IPS-NIHi7 (cell line): ENCODE data around the gene GALK1.
"Not testable (repeated sequence)": the region's sequence is repeated elsewhere in the genome, so short reads cannot be mapped to it uniquely, and the experiment has no call there.

Source experiments
- DNase-seq: peaks from one replicate; pipeline ENCODE4 v3.0.0; 2012; ENCODE audit warnings: mixed read lengths; ENCODE audit errors: extremely low spot score

GALK1 gene

DNA sequence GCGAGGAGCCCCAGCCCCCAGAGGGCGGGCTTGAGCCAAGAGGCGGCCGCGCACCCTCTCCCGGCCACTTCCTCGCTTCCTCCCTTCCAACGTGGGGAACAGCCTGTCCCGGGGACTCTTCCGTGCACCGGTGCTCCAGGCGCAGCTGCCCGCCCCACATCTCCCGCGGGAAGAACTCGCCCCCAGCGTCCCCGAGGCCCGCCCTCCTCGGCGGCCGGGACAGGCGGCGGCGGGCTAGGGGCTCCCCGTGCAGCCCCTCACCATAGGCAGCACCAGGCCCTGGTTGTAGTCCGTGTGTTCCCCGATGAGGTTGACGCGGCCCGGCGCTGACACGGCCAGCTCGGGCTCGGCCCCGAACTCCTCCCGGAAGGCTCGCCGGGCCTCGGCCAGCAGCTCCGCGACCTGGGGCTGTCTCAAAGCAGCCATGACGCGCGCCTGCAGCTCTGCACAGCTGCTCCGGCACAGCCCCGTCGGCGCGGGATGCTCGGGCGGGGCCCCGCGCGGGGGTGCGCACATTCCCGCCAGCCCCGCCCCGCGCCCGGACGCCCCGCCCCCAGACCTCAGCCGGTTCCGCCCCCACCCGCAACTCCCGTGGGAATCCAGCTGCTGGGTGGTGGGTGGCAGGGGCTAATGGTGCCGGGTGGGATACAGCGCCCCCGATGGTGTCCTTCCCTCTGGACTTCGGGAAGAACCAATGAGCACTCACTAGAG is at the start of gene GALK1:
Gene GALK1, minus strand, starts transcription at position 482 of the 711 bp plus-strand sequence. Its CDS starts 56 bp downstream, at position 426.
- DNase-seq = peak; percentile 75

DNA sequence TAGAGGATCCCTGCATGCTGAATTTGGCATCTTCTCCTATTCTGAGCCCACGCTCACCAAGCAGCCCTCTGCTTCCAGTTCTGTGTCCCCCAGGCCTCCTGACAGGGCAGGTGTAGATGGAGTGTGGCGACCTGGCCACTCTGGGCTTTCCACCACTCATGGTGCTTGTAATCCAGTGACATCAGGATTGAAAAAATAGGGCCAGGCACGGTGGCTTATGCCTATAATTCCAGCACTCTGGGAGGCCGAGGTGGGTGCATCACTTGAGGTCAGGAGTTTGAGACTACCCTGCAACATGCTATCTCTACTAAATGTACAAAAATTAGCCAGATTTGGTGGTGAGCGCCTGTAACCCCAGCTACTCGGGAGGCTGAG is 49.0 kb upstream of the GALK1 start:
- DNase-seq = no peak

DNA sequence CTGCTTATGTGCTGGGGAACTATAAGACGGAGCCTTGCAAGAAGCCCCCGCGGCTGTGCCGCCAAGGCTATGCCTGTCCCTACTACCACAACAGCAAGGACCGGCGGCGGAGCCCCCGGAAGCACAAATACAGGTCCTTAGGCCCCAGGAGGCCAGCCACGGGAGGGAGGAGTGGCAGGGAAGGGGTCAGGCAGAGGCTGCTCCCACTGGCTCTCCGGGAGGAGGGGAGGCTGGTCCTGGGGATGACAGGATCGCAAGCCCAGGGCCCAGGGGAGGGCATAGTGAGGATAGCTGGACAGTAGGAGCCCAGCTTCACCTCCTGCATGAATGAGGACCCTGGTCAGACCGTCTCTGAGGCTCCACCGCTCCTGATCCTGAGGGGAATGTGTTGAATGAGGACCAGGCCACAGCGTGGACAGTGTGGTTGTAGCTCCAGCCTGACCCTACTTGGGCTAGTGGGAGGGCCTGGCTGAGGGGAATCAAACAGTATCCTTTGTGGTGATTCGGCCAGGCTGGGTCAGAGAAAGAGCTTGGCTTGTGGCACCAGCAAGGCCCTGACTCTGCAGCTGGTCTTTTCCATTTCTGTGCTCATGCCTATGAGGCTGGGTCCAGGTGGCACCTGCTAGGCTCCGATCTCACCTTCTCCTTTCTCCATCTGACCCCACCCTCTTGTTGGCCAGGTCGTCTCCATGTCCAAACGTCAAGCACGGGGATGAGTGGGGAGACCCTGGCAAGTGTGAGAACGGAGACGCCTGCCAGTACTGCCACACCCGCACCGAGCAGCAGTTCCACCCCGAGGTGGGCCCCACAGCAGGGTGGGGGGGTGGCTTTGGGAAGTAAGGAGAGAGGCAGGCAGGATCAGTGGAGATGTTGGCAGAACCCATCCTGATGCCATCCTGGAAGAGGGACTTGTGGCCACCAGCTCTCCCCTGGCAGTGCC is 48.4 kb upstream of the GALK1 start:
- no peak for DNase-seq

DNA sequence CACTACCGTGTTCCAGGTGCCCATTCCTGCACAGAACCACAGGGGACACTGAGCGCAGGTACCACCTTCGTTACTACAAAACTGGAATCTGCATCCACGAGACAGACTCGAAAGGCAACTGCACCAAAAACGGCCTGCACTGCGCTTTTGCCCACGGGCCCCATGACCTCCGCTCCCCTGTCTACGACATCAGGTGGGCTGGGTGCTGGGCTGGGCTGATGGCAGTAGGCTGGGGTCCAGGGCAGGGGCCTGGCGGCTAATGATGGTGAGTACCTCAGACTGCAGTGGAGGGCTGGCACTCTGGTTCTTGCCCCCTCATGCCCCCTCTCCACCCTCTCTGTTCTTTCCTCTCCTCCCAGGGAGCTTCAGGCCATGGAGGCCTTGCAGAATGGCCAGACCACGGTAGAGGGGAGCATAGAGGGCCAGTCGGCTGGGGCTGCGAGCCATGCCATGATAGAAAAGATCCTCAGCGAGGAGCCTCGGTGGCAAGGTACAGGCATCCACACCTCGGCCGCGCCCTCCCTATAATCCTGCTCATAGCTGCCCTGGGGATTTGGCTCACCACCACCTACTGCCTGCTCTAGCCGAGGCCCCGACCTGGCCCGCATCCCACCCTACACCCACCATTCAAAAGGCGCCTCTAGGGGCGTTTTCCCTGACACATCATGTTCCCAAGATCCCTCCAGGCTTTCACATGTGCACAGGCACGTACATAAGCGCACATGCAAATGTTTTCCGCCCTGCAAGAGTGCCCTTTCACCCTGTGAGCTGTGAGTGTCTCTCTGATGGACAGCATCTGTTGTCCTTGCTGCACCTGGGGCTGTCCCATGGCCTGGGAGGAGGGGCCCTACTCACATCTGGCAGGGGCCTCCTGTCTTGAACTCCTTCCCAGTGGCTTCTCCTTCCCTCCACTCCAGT is 47.4 kb upstream of the GALK1 start:
- no peak for DNase-seq

DNA sequence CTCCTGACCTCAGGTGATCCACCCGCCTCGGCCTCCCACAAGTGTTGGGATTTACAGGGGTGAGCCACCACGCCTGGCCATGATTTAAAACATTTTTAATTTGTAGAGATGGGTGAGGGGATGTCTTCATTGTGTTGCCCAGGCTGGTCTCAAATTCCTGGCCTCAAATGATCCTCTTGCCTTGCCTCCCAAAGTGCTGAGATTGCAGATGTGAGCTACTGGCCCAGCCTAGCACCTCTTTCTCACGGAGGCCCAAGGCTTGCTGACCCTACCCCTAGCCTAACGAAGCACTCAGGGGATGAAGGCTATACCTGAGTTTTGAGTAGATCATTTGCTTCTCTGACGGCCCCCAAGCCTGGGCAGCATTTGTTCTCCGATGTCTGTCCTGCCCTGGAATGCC is 46.2 kb upstream of the GALK1 start:
- DNase-seq = no peak

DNA sequence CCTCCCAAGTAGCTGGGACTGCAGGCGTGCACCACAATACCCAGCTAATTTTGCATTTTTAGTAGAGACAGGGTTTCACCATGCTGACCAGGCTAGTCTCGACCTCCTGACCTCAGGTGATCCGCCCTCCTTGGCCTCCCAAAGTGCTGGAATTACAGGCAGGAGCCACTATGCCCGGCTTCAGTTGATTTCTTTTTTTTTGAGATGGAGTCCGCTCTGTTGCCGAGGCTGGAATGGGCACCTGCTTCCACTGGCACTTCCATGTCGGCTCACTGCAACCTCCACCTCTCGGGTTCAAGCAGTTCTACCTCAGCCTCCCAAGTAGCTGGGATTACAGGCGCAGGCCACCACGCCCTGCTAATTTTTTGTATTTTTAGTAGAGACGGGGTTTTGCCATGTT is 45.8 kb upstream of the GALK1 start:
- not testable (repeated sequence) for DNase-seq

DNA sequence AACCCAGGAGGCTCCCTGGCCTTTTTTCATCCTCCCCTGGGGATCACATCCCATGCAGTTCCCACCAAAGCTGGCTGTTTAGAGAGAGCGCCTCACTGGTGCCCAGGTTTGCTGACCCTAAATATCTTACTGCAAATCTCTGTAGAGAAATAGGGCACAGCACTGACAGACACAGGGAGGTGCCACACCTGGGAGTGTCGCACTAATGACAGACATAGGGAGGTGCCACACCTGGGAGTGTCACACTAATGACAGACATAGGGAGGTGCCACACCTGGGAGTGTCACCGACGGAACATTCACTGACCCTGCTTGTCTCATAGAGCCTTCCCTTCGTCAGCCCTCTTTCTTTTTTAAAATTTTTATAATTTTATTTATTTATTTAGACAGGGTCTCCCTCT is 45.2 kb upstream of the GALK1 start:
- DNase-seq = no peak

DNA sequence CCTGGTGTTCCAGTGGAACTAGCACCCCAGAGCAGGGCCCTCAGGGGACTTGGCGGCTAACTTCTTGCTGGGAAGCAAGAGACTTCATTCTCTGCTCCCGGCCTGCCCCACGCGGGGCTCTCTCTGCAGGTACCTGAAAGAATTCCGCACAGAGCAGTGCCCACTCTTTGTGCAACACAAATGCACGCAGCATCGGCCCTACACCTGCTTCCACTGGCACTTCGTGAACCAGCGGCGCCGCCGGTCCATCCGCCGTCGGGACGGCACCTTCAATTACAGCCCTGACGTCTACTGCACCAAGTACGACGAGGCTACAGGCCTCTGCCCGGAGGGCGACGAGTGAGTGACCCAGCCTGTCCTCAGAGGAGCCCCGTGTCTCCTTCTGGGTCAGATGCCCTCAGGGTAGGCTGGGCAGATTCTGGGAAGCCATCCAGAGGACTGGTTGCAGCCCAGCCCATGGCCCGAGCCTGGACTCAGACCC is 44.7 kb upstream of the GALK1 start:
- DNase-seq = no peak

DNA sequence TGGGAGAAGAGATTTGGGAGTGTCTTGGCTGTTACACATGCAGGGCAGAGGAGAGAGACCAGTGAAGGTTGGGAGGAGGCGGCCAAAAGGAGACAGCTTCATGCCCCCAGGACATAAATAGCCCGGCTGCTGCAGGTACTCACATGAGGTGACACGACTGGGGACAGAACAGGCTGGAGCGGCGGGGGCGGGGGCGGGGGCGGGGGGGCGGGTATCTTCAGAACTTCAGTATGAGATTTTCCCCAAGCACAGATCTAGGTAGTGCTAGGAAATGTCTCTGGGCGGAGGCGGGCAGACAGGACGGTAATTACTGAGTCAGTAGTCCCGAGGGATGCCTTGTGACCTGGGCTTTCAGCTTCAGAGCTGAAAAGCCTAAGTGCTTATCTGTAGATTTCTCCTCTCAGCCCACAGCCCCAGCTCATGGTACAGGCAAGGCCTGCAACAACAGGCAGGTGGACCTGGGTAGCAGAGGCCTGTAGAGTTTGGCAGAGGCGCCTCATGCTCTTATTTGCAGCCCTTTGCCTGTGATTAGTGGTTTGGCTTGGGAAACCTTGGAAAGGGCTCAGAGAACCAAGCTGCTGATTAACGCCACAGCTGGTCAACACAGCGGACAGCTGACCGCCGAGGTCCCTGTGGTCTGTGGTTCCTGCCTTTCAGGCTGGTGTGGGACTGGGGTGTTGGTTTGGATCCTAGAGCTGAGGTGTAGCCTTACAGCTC is 44.1 kb upstream of the GALK1 start:
- DNase-seq = no peak

DNA sequence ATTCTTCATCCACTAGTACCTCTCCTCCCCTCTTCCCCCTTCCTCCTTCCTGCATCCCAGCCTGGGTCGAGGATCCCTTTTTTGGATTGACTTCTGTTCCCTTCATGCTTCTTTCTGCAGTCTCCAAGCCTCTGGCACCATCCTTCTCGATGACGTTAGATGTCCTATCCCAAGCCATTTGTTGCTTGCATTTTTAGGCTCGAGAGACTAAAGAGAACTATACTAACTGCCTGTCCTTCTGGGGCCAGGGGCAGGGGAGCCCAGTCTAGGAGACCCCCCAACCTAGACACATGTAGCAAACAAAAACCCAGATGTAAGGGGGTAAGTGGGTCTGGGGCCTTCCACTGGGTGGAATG is 43.5 kb upstream of the GALK1 start:
- DNase-seq = no peak

DNA sequence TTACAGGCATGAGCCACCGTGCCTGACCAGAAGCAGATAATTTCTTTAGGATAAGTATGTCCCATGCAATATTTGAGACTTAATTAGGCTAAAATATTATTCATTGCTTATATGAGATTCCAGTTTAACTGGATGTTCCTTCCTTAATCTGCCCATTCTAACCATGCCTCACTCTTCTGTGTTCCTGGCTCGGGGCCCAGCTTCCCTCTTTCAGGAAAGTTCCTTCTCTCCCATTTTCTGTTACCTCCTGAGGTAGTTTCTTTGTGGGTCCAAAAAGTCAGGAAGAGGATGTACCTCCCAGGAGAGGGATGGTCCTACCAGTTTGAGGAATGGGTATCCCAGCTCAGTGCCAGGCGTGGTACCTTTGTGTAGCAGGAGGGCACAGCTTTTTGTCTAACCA is 42.9 kb upstream of the GALK1 start:
- no peak for DNase-seq

DNA sequence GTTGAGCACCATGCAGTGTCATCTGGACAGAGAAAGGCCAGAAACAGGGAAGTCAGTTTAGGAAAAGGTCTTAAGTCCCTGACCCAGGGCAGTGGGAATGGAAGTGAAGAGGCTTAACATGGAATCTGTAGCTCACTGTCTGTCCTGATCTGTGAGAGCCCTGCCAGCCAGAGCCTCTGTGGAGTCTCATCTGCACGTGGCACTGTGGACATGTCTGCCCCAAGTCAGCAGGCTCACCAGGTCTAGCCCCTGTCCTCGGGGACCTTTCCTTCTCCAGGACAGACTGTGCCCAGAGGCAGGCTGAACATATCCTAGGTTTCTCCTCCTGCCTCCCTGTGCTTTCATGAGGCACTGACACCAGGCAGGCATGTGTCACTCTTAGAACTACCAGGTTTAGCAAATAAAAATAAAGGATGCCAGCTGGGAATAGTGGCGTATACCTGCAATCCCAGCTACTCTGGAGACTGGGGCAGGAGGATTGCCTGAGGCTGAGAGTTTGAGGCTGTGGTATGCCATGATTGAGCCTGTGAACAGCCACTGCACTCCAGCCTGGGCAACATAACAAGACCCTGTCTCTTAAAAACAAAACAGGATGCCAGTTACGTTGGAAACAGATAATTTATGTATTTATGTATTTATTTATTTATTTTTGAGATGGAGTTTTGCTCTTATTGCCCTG is 42.0 kb upstream of the GALK1 start:
- no peak for DNase-seq

DNA sequence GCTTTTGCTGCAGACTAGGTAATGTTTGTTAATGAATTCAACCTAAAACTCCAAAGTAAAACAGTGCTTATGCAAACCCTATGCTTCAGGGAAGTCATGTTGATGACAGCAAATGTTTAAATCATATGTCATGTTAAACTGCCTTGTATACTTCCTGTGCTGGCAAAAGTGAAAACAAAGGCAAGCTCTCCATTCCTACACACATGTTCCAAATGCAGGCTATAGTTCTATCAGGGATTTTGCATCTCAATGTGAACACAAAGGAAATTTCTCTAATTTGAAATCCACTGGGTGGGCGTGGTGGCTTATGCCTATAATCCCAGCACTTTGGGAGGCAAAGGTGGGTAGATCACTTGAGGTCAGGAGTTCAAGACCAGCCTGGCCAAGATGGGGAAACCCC is 38.9 kb upstream of the GALK1 start:
- no peak for DNase-seq

DNA sequence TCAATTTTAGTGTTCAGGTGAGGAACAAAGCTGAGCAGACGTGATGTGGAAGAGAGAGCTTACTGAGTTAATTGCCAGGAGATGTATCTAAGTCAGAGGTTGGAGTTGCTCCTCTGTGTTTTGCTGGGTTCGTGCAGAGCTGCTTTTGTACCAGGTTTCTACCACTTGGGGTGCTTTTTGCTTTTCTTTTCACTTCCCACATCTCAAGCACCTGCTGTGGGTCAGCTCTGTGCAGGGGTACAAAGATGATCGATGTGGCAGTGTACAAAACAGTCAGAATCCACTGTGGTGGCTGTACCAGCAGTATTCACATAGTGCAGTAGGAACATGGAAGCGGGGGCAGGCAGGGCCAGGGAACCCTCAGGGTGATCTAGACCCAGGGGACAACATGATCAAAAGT is 34.4 kb upstream of the GALK1 start:
- no peak for DNase-seq

DNA sequence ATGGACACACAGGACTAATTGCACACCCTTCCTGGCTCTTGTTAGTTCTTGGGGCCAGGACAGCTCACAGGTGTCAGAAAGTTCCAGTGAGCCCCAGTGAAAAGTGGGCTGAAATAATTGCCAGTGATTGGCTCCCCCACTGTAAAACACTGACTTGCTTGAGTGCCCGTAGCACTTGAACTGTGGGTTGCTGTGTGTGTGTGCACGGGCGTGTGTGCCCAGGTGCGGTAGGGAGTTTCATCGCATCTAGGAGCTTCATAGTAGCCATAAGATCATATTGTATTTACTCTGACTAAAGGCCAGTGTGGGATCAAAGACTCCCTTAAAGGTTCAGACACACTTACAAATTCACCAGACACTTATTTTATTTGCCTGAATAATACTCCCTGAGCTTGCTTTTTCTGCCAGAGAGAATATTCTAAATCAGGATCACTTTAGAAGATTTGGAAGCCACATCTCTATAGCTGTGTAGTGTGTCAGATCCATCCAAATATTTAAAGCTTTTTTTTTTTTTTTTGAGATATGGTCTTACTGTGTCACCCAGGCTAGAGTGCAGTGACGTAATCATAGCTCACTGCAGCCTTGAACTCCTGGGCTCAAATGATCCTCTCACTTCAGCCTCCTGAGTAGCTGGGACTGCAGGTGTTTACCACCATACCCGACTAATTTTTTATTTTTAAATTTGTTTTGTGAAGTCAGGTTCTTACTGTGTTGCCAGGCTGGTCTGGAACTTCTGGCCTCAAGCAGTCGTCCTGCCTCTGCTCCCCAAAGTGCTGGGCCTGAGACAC is 31.0 kb upstream of the GALK1 start:
- no peak for DNase-seq

DNA sequence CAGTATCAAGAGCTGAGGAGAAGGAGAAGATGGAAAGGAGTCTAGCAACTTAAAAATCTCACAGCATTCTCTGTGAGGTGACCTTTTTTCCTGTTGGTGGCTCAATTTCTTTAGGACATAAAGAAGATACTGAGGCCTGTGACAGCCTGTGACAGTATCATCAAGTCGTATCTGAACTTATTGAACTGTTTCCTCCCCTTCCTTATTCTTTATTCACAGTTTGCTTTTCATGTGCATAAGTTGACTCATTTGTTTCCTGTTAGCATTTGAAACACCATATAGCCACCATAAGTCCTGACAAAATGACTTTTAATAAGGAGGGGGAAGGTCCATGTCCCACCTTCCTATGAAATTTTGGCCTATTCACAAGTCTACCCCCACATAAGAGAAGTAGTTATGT is 28.5 kb upstream of the GALK1 start:
- no peak for DNase-seq

DNA sequence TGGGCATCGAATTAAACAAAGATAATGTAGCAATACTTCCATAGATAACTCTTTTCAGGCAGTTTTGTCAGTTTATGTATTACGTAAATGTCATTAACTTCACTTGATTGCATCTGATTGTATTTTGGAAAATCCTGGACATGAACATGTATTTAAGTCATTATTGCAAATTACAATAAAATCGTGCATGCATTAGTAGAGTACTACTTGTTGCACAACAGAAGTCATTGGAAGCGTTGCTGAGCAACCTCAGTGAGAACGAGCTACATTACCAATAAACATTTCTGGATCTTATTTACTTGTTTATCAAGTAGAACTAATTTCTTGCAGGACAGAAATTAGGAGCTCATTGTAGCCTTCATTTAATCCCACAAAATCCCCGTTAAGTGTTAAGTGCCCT is 26.3 kb upstream of the GALK1 start:
- DNase-seq = no peak

DNA sequence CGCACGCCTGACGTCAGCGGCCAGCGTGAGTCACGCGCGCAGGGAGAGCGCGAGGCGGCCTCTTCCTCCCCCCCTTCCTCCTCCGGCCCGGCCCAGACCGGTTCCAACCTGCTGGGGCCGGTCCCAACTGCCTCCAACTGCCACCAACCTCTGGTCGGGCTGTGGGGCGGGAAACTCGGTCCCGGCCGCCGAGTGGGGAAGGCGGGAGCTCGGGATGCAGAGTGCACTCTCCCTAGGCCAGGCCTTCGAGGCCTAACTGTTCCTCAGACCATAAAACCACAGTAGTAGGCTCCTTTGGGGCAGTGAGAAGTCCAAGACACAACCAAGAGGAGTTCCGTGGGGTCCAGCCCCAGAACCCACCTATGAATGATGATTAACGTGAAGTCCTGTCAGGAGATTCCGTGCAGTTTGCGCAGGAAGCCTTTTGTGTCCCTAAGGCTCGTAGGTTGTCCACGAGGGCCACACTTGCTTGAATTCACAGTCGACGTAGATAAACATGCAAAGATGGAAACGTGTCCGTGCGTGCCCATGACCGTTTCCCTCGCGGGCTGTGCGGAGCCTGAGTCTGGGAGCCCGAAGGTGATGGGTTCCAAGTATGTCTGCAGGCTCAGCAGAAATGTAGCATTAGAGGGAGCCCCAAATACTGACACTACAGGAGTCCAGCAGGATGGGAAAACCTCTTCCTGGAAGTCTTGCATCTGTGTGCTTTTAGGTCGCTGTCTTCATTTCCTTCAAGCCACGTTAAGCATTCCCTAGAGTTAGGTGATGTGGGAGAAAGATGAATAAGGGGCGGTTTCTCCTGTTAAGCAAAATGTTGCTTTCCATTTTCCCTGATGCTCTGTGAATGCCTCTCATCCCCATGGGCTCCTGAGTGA is 20.3 kb upstream of the GALK1 start:
- DNase-seq = peak; percentile 79

DNA sequence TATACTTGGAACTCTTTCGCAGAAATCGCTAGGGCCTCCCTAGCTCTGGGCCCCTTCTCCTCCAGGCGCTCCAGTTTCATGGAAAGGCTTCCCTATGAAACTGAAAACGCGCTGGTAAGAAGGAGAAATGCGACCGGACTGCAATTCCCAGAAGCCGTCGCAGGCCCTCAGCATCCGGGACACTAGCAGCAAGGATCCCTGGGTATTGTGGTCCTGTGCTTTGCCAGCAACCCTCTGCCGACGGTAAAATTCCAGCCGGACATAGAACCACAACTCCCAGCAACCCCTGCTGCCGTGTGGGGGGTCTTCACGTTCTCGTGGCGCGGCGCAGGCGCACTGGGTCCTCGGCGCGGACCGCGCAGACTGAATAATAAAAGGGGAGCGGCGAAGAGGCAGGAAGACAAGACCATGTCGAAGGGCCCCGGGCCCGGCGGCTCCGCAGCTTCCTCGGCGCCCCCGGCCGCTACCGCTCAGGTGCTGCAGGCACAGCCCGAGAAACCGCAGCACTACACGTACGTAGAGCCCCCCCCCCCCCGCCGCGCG is 19.6 kb upstream of the GALK1 start, which contains the start of gene UNK:
Gene UNK, plus strand, starts transcription at position 334 of the 543 bp plus-strand sequence. Its CDS starts 75 bp downstream, at position 409.
- DNase-seq = peak; percentile 97
